Activated gamma-delta T cell treated with Interleukin-2 at 50 U/mL for 16 hours (primary cell): ENCODE data around the gene CDH26.

ENCODE experiments used
- DNase-seq: peaks from one replicate; pipeline ENCODE4 v3.0.0-alpha.2; 2020

Gene CDH26

DNA sequence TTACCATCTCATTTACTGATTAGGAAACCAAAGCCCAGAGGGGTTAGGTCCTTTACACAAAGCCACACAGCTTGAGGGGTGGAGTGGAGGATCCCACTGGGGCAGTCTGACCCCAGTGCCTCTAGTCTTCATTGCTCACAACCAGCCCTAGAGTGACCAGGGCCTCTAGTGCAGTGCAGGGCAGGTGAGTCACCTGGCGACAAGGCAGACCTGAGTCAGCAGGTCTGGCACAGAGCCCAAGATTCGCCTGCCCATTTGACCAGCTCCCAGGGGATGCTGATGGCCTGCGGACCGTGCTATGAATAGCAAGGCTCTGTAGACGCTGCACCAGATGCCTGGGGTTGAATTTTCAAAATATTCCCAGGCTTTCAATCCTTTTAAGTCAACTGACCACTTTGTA, 29.9 kb downstream of the CDH26 start:
- DNase-seq: no peak

DNA sequence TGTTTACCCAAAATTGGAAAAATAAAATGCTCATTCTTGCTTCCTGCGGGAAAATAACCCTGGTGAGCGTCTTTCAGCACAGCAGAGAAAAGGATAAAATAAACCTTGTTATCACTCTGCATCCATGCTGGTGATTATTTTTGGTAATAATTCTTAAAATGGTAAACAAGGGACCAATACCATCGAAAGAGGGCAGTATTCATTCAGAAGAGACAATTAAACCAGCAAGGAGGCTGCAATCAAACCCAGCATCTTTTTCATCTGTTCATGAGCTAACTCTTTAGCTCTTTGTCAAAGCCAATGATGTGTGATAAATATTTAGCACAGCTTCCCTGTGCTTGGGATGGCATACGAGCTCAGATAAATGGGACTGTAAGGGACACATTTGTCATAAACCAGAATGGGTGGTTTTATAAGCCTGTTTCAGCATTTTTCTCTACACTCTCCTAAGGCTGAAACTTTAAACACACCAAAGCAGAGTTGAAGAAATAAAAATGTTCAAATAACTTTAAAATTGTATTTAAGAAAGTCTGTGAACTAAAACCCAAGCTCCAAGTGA, 34.4 kb downstream of the CDH26 start:
- no peak for DNase-seq

DNA sequence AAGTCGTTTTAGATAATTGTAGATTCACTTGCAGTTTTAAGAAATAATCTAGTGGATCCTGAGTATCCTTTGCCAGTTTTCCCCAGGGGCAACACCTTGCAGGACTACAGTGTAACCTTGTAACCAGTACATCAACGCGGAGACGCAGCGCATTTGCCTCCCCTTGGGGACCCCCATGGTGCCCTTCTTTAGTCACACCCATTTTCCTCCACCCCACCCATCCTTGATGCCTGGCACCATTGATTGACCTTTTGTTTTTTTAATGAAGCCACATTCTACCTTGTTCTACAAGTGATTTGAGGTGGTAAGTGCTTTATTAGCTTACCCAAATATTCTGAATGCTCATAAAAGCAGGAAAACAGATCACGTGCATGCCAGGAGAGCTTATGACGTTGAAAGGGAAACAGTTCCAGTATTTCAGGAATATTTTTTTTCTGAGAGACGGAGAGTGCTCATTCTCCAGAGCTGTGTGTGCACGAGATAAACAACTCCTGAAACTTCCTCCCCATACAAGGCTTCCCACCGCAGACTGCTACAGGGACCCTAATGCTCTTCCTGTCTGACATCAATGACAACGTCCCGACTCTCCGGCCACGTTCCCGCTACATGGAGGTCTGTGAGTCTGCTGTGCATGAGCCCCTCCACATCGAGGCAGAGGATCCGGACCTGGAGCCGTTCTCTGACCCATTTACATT, 35.7 kb downstream of the CDH26 start:
- no peak for DNase-seq

DNA sequence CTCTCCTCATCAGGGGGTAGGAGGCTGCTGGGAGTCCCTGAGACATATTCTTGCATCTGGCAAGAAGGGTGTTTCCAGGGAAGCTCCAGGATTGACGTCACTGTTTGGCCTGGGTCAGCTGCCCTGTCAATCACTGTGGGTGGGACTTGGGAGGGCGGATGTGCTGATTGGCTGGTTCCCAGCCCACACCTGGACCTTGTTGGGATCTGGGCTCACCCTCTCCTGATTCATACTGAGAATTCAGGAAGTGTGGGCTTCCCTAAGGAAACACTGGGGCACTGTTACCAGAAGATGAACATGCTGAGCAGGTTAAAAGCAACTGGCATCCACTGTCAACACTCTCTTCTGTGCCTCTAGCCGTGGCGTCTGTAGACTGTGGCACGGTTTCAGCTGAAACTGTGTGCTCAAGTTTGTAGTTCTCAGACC, 36.5 kb downstream of the CDH26 start:
- DNase-seq: no peak

DNA sequence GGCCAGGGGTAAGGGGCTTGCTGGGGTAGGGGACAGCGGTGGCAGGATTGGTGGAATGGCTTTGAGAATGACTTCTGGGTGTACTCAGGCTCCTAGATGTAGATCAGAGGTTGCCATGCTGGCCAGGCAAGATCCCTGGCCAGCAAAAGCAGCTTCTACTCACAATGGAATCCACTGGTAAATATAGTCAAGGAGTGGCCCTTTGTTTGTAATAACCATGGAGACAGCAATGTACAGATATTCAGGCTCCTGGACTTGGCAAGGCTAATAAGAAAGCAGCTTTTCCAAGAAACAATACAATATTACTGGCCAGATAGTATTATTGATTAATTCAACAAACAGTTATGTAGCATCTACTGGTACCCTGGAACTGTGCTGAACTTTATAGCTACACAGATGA, 37.9 kb downstream of the CDH26 start:
- DNase-seq: no peak

DNA sequence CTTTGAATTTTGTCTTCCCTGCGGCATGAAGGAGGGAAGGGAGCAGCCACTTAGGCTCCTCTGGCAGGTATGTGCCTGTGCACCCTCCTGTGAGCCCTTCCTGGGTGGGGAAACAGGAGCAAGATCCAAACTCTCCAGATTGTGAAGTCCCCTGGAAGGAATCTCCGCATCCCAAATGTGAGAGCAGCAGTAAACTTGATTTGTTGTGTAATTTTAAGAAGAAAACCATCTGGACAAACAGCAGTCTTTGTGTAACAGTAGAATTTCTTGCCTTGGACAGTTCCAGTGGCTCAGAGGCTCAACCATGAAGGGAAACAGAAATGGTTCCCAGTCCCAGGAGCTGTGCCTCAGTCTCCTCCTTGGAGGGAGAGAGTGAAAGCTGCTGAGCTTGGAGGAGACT, 39.7 kb downstream of the CDH26 start:
- DNase-seq: no peak

DNA sequence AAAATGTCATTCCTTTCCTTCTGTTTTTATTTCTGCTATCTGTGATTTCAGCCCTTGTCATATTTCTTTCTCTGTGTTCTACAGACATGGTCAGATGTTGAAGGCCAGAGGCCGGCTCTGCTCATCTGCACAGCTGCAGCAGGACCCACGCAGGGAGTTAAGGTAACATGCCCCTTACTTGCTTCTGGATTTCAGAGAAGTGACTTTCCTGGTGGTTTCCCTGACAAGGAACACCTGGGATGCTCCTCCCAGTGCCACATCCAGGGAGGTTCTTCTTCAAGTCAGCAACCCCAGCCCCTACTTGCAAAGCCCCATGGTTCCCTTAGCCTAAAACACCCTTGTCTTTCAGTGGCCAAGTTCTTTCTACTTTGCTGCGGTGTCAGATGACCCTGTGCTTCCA, 41.3 kb downstream of the CDH26 start:
- DNase-seq: no peak

DNA sequence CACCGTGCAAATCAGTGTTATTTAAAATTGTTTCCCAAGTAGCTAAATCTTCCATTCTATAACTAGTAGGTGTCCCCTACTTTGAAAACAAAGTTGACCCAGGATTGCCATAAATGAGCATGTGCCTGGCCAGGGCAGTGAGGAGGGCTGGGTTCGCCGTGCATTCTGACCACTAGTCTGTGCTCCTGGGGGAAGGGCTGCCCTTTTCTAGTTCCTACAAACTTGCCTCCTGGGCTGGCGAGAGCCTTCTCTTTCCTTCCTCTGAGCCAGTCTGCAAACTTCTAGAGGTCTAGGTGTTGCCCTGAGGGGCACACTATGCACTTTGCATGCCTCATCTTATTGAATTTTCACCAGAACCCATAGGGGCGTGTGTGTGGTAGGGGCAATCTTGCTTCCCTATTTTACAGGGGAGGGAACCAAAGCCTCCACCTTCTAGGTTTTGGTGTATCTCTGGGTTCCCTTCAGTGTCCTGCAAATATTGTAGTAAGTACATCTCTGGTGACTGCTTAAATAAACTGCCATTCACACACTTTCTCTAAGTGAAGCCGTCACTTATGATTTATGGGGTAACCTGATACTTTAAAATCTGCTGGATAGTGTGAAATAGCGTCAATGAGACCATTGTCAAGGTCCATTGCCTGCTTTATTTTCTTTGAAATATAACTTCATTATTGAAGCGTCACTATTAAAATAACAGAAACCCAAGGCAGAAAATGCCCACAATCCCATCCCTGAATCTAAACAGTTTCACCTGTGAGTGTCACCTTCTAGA, 42.2 kb downstream of the CDH26 start:
- no peak for DNase-seq

DNA sequence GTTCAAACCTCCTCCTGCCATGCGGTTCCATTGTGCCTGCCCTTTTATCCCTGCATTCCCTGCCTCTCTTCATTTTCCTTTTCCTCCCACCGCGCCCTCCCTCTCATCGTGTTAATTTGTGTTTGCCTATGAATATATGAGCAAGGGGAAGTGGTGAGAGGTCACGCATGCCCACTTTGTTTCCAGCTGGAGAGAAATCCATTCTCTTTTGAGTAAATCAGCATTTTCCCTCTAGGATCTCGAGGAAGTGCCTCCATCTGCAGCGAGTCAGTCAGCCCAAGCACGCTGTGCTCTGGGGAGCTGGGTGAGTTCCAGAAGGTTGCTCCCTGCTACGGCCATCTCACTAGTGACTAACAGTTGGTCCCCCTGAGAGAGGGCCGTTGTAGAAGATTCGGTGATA, 42.9 kb downstream of the CDH26 start:
- no peak for DNase-seq

DNA sequence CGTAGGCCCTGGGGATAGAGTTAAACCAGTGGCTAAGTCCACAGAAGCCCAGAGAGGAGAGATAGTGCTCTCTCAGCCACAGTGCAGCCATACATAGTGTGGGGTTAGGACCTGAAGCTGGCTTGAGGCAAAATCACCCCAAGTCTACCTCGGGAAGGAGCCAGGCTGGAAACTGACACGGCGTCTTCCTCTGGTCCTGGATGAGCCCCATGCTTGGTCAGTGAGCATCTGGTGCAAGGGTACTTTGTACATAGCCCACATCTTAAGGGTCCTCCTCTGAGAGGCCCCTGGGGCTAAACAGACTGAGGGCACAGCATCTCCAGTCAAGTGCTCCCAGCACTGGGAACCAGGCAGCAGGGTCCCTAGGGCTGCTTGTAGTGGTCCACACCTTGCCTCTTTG, 45.6 kb downstream of the CDH26 start:
- no peak for DNase-seq

DNA sequence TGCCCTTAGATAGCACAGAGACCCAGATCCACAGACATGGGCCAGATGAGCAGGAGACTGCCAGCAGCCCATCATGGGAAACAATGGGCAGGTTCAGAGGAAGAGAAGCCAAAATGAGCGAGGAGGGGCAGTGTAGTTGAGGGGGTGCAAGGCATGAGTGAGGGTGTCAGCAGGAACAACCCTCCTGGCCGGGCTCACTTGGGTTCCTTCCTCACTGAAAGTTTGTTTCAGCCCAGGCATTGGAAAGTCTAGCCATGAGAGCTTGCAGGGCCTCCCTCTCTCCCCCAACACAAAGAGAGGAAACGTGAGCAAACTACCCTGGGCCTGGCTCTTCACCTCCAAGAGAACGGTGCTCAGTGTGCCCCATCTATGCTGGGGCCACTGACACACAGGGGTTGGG, 48.0 kb downstream of the CDH26 start:
- no peak for DNase-seq

DNA sequence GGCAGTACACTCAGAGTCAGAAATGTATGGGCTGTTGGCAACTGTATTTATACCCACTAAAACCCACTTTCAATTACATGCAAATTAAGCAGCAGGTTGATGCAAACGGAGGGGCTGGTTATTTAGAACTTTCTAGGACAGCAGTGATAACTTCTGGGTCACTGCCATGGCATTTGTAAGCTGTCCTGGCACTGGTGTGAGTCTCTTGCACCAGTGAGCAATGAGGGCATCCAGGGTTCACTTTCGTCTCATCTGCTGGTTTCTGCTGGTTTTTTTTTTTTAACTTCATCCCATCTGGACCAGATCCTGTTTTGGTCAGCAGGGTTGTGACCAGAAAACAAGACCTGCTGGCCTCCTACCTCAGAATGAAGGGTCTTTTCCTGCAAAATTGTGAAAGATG, 49.2 kb downstream of the CDH26 start:
- no peak for DNase-seq

DNA sequence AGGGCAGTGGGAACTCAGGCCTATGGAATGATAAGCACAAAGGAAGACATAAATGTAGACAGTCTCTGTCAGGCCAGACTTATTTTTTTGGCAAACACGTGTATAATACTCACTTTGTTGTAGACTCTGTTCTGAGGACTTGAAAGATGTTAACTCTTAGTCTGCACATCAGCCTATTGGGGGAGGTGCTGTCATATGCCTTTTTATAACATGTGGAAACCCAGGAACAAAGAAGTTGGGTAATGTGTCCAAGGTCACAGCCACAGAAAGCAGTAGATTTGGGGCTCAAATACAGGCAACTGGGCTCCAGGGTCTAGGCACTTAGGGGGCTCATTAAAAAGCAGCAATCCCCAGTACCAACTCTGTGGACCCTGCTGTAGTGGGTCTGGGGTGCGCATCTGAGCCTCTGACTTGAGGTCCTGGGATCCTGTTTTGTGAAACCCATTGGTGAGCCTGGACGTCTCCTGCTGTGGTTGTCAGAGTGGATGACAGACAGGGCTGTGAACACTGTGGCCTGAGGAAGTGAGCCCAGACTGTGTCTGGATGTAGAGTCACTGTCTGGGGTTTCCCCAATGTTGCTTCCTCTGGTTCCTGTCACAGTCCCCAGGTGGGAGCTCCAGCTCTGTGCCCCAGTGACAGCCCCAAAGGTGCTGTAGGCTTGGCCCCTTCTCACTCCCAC, 50.0 kb downstream of the CDH26 start:
- DNase-seq: no peak

DNA sequence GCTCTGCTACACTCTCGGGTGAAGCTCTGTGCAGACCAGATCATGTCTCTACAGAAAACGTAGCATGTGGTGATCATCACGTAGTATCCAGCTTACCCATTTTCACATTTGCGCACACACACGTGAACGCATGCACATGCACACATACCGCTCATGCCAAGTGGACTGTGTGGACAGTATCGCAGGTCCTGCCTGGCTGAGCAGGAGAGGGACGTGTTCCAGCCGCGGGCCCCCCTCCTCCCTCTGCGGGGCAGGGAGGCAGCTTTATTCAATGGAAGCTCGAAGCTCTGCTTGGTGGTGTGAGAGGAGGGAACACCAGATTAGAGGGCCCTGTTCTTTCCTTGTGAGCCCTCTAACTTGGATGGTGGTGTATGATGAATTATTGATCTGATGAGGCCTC, 51.1 kb downstream of the CDH26 start:
- no peak for DNase-seq

DNA sequence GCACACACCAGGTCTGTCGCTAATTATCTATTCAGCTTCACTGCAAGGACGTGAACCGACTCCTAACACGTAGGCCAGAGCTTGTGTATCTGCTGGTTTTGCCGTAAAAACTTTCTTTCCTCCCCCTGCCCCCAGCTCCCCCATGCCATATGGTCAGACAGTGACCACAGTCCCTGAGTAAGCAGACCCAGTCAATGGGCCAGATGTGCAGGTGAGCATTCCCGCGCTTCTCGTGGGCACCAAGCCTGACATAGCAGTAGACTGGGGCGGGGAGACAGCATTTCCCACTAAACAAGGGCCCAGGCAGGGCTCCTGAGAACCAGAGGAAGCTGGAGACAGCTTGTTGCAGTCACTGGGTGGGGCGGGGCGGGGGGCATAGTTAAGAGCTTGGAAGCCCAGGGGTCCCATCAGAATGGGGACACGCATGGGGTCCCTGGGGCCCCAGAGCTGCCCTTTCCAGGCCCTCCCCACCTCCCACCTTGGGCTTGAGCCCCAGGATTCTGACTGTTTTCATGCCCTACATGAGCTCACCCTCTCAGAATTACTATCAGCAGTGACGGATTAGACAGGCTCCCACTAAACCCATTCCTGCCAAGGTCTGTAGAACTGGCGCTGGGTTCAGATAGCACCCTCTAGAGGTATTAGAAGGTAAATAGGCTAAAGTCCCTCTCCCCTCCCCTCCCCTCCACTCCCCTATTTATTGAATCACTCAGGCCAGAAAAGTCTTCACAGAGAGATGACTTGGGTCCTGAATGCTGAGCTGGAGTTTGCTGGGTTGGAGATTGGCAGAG, 51.8 kb downstream of the CDH26 start:
- DNase-seq: no peak

DNA sequence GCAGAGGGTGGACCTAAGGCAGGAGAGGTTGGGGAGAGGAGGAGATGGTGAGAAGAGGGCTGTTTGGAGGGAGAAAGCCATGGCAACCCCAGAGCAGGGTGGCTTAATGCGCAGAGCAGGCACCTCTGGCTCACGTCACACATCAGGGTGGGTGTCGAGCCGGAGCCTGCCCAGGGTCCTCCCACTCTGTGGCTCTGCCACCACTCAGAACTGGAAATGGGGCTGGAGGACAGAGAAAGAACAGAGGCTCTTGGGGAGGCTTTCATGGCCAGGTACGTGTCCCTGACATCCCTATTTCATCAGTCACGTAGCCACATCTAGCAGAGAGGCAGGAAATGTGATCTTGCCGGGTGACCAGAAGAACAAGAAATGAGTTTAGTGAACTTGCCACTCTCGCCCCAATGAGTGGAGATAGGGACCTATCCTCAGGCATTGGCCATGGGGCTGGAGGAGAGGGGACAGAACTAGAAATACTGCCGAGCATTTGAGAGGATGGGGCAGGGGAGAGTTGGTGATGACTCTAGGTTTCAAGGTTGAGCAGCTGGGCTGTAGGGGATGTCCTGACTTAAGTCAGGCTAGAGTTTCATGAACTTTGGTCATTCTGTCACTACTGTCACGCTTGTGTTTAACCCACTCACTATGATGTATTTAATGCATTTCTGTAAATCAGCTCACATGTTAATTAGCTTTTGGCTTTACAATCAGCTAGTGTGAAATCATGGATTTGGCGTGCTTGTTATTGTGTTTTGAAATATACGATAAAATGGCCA, 52.7 kb downstream of the CDH26 start:
- no peak for DNase-seq

DNA sequence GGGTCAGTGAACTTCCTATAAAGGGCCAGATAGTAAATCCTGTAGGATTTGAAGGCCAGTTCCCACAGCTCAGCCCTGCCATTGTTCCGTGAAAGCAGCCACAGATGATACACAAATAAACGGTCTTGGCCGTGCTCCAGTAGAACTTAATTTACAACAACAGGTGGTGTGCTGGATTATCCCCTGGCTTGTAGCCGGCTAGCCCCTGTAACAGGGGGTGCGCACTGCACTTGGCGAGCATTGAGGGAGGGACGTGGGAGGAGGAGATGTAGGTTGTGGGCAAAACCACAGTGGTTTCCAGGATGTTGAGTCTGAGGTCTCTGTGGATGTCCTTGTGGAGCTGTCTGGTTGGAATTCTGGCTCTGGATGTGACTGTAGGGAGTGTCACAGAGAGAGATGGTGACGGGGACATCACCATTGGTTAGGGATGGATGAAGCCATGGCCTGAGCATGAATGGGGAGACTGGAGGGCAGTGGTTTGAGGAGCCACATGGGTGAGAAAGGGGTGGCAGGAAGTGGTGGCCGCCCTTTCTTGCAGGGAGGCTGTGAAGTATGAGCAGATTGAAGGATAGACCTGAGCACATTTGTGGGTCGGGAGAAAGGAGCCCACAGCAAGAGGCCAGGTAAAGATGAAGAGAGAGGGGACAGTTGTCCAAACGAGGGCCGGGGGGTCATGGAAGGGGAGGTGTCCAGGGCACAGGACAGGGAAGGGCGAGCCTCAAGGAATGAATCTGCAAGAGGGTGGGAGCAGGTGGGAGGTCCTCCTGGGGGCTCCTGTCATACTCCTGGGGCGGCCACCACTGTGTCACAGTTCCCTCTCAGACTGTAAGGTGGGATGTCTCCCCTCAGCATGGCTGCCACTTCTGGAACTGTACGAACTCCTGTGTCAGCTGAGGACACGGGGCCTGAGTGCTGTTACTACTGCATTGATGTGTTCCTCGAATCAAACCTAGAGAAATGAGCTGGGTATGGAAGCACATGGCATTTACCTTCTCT, 53.6 kb downstream of the CDH26 start:
- peak; percentile 9 for DNase-seq

DNA sequence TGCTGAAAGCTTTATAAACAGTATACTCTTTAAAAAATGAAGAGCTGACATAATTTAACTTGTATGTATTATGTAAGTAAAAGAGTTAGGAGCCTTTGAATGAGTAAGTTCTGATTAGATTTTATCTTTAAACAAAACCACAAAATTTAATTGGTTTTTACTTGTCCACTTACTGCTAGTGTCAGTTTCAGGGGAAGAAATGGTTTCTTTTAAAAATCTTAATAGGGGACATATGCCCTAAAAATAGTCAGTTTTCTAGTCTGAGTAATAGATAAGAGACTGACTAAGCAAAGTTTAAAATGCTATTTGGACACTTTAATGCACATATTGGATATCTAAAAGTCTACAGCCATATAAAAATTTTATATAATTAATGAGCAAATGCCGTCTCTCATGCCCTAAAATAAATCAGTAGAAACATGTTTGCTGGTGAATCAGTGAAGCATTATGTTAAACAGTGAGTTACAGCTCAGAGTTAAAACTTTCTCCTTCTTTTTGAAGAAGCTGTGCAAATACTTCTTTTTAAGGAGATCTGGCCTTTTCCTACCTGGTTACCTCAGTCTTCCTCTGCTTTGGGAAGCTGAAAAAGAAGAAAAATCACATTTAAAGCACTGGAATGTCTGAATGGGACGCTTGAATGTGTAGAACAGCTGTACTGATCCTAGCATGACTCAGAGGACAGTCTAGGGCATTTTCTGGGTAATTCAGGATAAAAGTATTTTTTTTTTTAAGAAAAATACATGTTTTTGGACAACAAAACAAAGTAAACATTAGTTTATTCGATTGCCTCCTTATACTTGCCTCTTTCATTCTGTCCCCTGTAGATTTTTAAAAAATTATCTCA, 55.3 kb downstream of the CDH26 start:
- no peak for DNase-seq

DNA sequence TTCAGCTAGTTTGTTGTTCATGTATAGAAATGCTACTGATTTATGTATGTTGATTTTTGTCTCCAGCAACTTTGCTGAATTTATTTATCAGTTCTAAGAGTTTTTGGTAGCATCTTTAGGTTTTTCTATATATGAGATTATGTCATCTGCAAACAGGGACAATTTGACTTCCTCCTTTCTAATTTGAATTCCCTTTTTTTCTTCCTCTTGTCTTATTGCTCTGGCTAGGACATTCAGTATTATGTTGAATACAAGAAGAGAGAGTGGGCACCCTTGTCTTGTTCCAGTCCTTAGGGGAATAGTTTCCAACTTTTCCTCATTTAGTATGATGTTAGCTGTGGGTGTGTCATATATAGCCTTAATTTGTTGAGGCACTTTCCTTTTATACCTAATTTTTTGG, 58.2 kb downstream of the CDH26 start:
- DNase-seq: no peak

DNA sequence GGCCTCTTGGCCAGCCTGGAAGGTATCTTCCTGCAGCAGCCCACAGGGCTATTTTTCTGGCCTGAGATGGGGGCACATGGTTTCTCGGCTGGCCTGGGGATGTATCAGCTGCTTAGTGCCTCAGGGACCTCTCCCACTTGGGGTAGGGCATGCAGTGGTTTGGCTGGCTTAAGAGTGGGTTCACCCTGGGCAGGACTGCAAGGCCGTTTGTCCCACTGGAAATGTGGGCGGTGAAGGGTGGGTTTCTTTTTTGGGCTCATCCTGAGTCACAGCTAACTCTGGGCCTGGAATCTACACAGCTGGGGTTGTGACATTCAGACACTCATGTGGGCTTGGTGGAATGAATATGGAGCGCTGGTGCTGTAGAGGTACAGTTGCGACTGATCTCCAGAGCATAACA, 62.0 kb downstream of the CDH26 start:
- DNase-seq: no peak
